Nephron progenitor cell (in vitro differentiated cells): Measurements from ENCODE around the gene ASB13.

Experiments used
- DNase-seq: peaks from one replicate; pipeline ENCODE4 v3.0.0; 2021
- H3K27ac Mint-ChIP-seq: 2 replicates; pipeline ENCODE4 v1.8.0; 2021; ENCODE audit warnings: mild to moderate bottlenecking, moderate library complexity, mixed read lengths
- H3K27me3 Mint-ChIP-seq: 2 replicates; pipeline ENCODE4 v1.8.0; 2021; ENCODE audit warnings: mild to moderate bottlenecking, low read depth, mixed read lengths; ENCODE audit not compliant: poor library complexity
- H3K36me3 Mint-ChIP-seq: 2 replicates; pipeline ENCODE4 v1.8.0; 2021; ENCODE audit warnings: low read depth, mixed read lengths
- H3K4me1 Mint-ChIP-seq: 2 replicates; pipeline ENCODE4 v1.8.0; 2021; ENCODE audit warnings: mixed read lengths
- H3K4me3 Mint-ChIP-seq: 2 replicates; pipeline ENCODE4 v1.8.0; 2021; ENCODE audit warnings: mild to moderate bottlenecking, moderate library complexity, mixed read lengths
- H3K9me3 Mint-ChIP-seq: 2 replicates; pipeline ENCODE4 v1.8.0; 2021; ENCODE audit warnings: mild to moderate bottlenecking, moderate library complexity, mixed read lengths
- CTCF ChIP-seq: fragments of 200-600 bp; sonication (generic); IDR thresholded peaks from 2 replicates; pipeline ENCODE4 v1.5.0; 2021; ENCODE audit warnings: antibody characterized with exemption

ASB13 gene

GRCh38 chr10:5613481-5614154 lies 52.8 kb downstream of the ASB13 start:
- H3K36me3 Mint-ChIP-seq: no peaks in the 10 kb centered on the region
- H3K4me1 Mint-ChIP-seq: peaks cover 71% of the 10 kb centered on the region
- H3K9me3 Mint-ChIP-seq: no peaks in the 10 kb centered on the region
- no peak for DNase-seq
- H3K27me3 Mint-ChIP-seq: no peaks in the 10 kb centered on the region
- no peak overlapping the region for H3K4me3 Mint-ChIP-seq
- TF ChIP-seq CTCF: no peak
- H3K27ac Mint-ChIP-seq: no peak overlapping the region

DNA sequence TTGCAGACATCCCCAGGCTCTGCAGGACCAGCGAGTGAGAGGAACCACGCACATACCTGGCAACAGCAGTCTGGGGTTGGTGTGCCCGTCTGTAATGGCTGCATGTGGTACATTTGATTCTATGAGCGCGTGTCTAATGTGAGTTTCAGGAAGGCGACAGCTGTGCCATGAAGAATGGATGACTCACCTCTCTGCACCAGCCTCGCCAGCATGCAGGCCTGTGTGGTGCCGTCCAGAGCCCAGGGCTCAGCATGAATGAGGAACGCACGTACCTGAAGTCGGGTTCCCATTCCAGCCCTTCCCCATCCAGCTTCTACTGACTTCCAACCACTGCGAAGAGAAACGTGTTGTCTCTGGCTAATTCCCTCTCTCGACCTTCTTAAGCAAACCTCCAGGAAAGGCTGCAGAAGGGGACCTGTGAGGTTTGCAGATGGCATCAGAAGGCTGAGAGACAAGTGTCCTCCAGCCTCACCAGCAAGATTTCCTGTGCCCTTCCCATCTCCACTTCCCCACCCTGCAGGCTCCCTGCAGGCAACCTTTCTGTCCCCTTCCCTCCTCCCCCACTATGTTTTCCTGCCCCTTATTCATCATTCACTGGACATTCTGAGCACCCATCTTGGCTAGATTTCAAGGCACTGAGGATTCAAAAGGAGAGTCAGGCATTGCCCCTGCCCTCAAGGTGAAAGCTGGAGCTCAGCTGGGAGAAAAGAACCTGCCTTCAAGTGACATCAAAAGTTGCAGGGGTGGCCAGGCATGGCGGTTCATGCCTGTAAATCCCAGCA lies 54.3 kb downstream of the ASB13 start:
- DNase-seq: no peak
- no peak overlapping the region for H3K27ac Mint-ChIP-seq
- peaks cover 65% of the 10 kb centered on the region for H3K4me1 Mint-ChIP-seq
- no peaks in the 10 kb centered on the region for H3K36me3 Mint-ChIP-seq
- no peak overlapping the region for H3K4me3 Mint-ChIP-seq
- TF ChIP-seq CTCF: no peak
- H3K9me3 Mint-ChIP-seq: no peaks in the 10 kb centered on the region
- H3K27me3 Mint-ChIP-seq: no peaks in the 10 kb centered on the region

GRCh38 chr10:5609952-5610616 lies 56.3 kb downstream of the ASB13 start:
- TF ChIP-seq CTCF: no peak
- Mint-ChIP-seq H3K27me3 (no peaks in the 10 kb centered on the region), H3K4me1 (peaks cover 54% of the 10 kb centered on the region), H3K9me3 (no peaks in the 10 kb centered on the region), H3K36me3 (no peaks in the 10 kb centered on the region), H3K27ac (no peak overlapping the region), H3K4me3 (no peak overlapping the region)
- no peak for DNase-seq

DNA sequence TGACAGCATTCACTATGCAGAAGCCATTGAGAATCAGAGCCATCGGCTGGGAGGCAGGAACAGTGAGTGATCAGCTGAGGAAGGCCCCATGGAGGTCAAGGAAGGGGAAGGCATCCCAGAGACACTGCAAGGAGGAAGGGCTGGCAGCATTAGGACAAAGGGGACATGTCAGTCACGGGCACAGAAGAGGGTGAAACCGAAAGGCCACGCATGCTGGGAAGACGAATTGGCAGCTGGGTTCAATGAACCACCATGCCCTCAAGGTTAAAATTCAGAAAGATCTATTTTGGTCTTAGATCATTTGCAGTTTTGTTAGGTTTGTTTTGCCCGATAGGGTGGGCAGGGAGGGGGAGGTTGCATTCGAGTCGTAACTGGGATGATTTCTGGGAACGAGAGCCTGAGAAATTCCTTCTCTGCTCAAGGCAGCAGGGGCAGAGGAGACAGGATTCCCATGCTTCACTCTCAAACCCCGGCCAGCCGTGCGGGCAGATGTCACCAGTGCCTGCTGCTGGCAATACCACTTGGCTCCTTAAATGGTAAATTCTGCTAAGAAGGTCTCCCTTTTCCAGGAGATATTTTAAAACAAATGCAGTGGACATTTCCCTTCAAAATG lies 57.7 kb downstream of the ASB13 start:
- no peak overlapping the region for H3K4me3 Mint-ChIP-seq
- no peaks in the 10 kb centered on the region for H3K9me3 Mint-ChIP-seq
- H3K27ac Mint-ChIP-seq: peak overlapping the region; percentile 68
- DNase-seq: no peak
- H3K36me3 Mint-ChIP-seq: no peaks in the 10 kb centered on the region
- H3K4me1 Mint-ChIP-seq: peaks cover 47% of the 10 kb centered on the region
- no peak for TF ChIP-seq CTCF
- H3K27me3 Mint-ChIP-seq: no peaks in the 10 kb centered on the region

- H3K9me3 Mint-ChIP-seq: peaks cover 6% of the 10 kb centered on the region
- no peak overlapping the region for H3K4me3 Mint-ChIP-seq
- no peak for TF ChIP-seq CTCF
- DNase-seq: no peak
- no peaks in the 10 kb centered on the region for H3K27me3 Mint-ChIP-seq
- peaks cover 39% of the 10 kb centered on the region for H3K4me1 Mint-ChIP-seq
- H3K27ac Mint-ChIP-seq: no peak overlapping the region
- H3K36me3 Mint-ChIP-seq: no peaks in the 10 kb centered on the region
These were observed 58.8 kb downstream of the ASB13 start for GRCh38 chr10:5607594-5607993.
